ENCODE results near the gene NUSAP1.
A peak's percentile ranks its signal among the peaks of the same experiment; 100 is the strongest.
"Not testable (repeated sequence)": the region's sequence is repeated elsewhere in the genome, so short reads cannot be mapped to it uniquely, and the experiment has no call there.

Gene NUSAP1

GRCh38 chr15:41411441-41411840 lies 78.8 kb downstream of the NUSAP1 start:
- no peak for DNase-seq (ENCODE audit: low spot score)

DNA sequence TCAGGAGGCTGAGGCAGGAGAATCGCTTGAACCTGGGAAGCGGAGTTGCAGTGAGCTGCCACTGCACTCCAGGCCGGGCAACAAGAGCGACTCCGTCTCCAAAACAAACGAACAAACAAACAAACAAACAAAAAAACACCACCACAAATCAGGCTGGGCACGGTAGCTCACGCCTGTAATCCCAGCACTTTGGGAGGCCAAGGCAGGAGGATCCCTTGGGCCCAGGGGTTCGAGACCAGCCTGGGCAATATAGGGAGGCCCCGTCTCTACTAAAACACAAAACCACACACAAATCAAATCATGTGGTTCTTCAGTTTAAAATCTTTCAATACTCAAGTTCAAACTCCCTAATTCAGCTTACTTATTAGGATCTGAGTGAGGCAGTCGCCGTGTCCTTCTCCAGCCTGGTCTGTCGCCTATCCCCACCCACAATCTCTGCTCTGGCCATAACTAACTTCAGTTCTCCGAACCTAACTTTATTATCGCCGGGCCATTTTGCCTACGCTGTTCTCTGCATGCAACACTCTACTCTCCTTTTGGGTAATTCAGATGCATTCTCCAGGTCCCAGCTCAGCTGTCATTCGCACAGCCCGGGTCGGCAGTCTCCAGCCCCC lies 83.6 kb downstream of the NUSAP1 start:
- DNase-seq (ENCODE audit: low spot score), result no peak

DNA sequence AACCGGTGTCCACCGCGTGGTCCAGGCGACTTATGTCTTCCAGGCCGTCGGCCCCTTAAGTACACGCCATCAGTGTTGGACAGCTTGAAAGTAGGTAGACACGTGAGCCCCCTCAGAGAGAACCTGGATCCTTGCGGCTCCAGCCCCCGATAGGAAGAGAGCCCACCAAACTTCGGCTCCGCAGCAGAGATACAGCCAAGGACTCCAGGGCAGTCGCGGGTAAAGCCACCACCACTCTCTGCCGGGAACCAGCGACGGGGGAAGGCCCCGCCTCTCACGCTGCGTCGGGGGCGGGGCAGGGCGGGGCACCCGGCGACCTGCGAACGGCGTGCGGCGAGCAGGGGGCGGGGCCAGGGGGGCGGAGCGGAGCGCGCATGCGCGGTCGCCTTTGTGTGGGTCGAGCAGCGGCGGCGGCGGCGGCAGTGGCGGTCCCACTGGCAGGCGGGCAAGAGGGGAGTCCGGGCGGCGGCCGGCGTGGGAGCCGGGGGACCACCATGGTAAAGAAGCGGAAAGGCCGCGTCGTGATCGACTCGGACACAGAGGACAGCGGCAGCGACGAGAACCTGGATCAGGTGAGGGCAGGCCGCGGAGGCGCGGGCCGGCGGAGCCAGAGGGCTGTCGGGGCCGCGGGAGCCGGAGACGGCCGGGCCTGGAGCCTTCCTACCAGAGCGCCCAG lies 84.2 kb downstream of the NUSAP1 start, which contains the start of gene RTF1:
Gene RTF1, plus strand, starts transcription at position 354 of the 676 bp plus-strand sequence. Its CDS starts 21 bp downstream, at position 375.
- peak; percentile 100 for DNase-seq (ENCODE audit: low spot score)

GRCh38 chr15:41417418-41418195 lies 84.9 kb downstream of the NUSAP1 start:
- peak; percentile 69 for DNase-seq (ENCODE audit: low spot score)

DNA sequence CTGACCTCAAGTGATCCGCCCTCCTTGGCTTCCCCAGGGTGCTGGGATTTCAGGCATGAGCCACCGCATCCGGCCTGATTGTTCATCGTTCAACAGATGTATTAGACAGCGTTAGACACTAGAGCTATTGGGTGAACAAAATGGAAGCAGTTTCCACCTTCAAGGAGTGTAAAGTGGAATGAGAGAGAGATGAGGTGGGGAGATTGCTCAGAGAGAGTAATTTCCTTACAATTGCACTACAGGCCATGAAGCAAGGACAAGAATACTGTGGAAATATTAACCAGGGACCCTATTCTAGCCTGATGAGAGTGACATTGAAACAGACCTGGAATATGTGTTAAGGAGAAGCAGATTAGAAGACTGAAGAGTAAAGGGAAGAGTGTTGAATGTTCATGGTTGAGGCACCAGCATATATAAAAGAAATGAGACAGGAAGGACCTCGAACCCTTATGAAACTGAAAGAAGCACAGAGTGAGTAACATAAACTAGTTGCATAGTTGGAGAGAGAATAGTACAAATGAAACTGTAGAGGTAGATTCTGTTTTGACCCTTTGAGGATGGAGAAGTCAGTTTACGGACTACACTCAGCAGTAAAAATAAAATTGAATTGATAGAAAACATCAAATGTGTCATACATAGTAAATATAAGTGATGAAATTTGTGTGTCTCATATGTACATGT lies 91.4 kb downstream of the NUSAP1 start:
- no peak for DNase-seq (ENCODE audit: low spot score)

DNA sequence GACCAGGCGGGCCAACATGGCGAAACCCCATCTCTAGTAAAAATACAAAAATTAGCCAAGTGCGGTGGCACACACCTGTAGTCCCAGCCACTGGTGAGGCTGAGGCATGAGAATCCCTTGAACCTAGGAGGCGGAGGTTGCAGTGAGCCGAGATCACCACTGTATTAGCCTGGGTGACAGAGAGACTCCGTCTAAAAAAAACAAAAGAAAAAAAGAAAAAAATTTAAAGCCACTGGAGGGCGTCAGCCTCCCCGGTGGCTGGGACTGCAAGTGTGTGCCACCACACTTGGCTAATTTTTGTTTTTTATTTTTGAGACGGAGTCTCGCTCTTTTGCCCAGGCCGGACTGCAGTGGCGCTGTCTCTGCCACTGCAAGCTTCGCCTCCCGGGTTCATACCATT lies 92.1 kb downstream of the NUSAP1 start:
- DNase-seq (ENCODE audit: low spot score), result no peak

- not testable (repeated sequence) for DNase-seq (ENCODE audit: low spot score)
Measured at GRCh38 chr15:41425907-41426306, 93.2 kb downstream of the NUSAP1 start.

DNA sequence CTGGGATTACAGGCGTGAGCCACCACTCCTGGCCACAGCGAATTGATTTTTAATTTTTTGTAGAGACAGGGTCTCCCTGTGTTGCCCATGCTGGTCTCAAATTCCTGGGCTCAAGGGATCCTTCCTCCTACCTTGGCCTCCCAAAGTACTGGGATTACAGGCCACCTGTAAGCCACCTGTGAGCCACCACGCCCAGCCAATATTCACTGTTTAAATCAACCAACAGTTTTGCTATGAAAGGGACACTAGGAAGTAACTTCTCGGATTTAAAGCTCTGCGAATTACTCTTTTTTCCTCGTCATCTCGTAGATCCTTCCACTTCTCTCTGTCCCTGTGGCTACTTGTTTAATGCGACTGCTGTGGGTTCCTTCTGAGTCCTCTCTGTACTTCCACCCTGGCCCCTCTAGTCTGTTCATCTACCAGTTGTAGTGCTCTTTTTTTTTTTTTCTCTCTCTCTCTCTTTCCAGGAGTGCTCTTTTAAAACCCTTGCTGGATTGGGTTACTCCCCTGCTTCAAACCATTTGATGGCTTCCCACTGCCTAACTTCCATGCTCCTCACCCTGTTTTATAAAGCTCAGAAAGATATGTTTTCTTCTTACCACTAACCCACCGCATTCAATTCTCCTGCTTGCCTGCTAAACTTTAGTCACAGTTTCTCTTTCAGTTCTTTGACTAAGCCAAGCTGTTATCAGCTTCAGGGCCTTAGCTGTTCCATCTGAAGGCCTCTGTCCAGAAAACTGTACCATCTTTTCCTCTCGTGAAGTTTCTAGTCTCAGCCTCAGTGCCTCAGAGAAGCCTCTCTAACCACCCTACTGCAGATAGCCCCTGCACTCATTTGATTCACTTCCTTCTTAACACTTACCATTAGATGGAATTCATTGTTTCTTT lies 96.6 kb downstream of the NUSAP1 start:
- DNase-seq (ENCODE audit: low spot score), result no peak

Measured in AG20443 (cell line).